GM23338 (cell line): ENCODE results near the gene C1QTNF4. TPM values are rescaled to one million over a fixed set of nuclear protein-coding genes. Genes with fewer than 3 reads are reported as not detected.

Experiments used
- ATAC-seq: fragments of 200-7000 bp; cut with Tn5 transposase; 3 replicates; pipeline ENCODE4 v1.9.1; 2020
- DNase-seq: peaks from one replicate; pipeline ENCODE4 v3.0.0-alpha.2; 2015; ENCODE audit warnings: low spot score
- H2AFZ ChIP-seq: fragments of 200-600 bp; sonication (generic); 2 replicates; pipeline ENCODE4 v1.8.0; 2016; ENCODE audit warnings: antibody characterized with exemption, mild to moderate bottlenecking, moderate library complexity
- H3F3A ChIP-seq: fragments of 200-600 bp; sonication (generic); replicated peaks from 2 replicates; pipeline ENCODE4 v1.8.0; 2017; ENCODE audit warnings: antibody characterized with exemption, mixed run types, low read depth
- H3K27ac ChIP-seq: fragments of 200-600 bp; sonication (generic); 2 replicates; pipeline ENCODE4 v1.6.1; 2016; ENCODE audit warnings: low read depth
- H3K27me3 ChIP-seq: fragments of 200-600 bp; sonication (generic); 2 replicates; pipeline ENCODE4 v1.8.0; 2016; ENCODE audit warnings: mild to moderate bottlenecking, mixed run types, moderate library complexity; ENCODE audit not compliant: insufficient read depth
- H3K36me3 ChIP-seq: fragments of 200-600 bp; sonication (generic); 2 replicates; pipeline ENCODE4 v1.8.0; 2016; ENCODE audit warnings: mild to moderate bottlenecking; ENCODE audit not compliant: insufficient read depth
- H3K4me1 ChIP-seq: fragments of 200-600 bp; sonication (generic); 2 replicates; pipeline ENCODE4 v1.8.0; 2016; ENCODE audit warnings: mild to moderate bottlenecking, moderate library complexity; ENCODE audit not compliant: insufficient read depth
- H3K4me2 ChIP-seq: fragments of 200-600 bp; sonication (generic); 2 replicates; pipeline ENCODE4 v1.7.1; 2017; ENCODE audit warnings: mixed run types
- H3K4me3 ChIP-seq: fragments of 200-600 bp; sonication (generic); 2 replicates; pipeline ENCODE4 v1.6.1; 2016; ENCODE audit warnings: mixed run types
- H3K79me2 ChIP-seq: fragments of 200-600 bp; sonication (generic); replicated peaks from 2 replicates; pipeline ENCODE4 v1.8.0; 2017; ENCODE audit warnings: mild to moderate bottlenecking; ENCODE audit not compliant: insufficient read depth
- H3K9me2 ChIP-seq: fragments of 200-600 bp; sonication (generic); 2 replicates; pipeline ENCODE4 v1.8.0; 2017; ENCODE audit not compliant: insufficient read depth
- H4K20me1 ChIP-seq: fragments of 200-600 bp; sonication (generic); replicated peaks from 2 replicates; pipeline ENCODE4 v1.8.0; 2017; ENCODE audit warnings: mild to moderate bottlenecking; ENCODE audit not compliant: insufficient read depth
- H3K27ac Mint-ChIP-seq: 2 replicates; pipeline ENCODE4 v1.8.0; 2020; ENCODE audit warnings: inconsistent platforms, mild to moderate bottlenecking, moderate library complexity, mixed read lengths
- H3K27me3 Mint-ChIP-seq: 3 replicates; pipeline ENCODE4 v1.8.0; 2022; ENCODE audit warnings: low read depth, mild to moderate bottlenecking, moderate library complexity, mixed read lengths, inconsistent platforms; ENCODE audit not compliant: insufficient read depth, poor library complexity
- H3K36me3 Mint-ChIP-seq: 3 replicates; pipeline ENCODE4 v1.8.0; 2021; ENCODE audit warnings: low read depth, mild to moderate bottlenecking, inconsistent platforms, moderate library complexity, mixed read lengths
- H3K4me1 Mint-ChIP-seq: 3 replicates; pipeline ENCODE4 v1.8.0; 2020; ENCODE audit warnings: mild to moderate bottlenecking, inconsistent platforms, mixed read lengths
- H3K4me3 Mint-ChIP-seq: 3 replicates; pipeline ENCODE4 v1.8.0; 2021; ENCODE audit warnings: moderate library complexity, mild to moderate bottlenecking, inconsistent platforms, mixed read lengths
- H3K9me3 Mint-ChIP-seq: 3 replicates; pipeline ENCODE4 v1.8.0; 2020; ENCODE audit warnings: moderate library complexity, mild to moderate bottlenecking, inconsistent platforms, mixed read lengths
- CREB1 ChIP-seq: fragments of 250-450 bp; sonication (Bioruptor Pico); IDR thresholded peaks from 2 replicates; pipeline ENCODE4 v1.5.0; 2020; ENCODE audit warnings: low read depth, mild to moderate bottlenecking, moderate library complexity
- CTCF ChIP-seq, 2 experiments: fragments of 200-600 bp in 1 of 2; sonication (generic) in 1 of 2; conservative IDR thresholded peaks; 2 replicates each; pipeline versions ENCODE4 v1.5.1 to v1.6.1; 2016 to 2017; ENCODE audit warnings: antibody characterized with exemption in 2 of 2, low read depth in 2 of 2, mild to moderate bottlenecking in 2 of 2, moderate library complexity in 1 of 2
- EZH2 ChIP-seq: fragments of 200-600 bp; sonication (generic); IDR thresholded peaks from one replicate; pipeline ENCODE4 v1.8.0; 2017; ENCODE audit warnings: antibody characterized with exemption, mild to moderate bottlenecking, low read depth; ENCODE audit not compliant: unreplicated experiment
- EZH2phosphoT487 ChIP-seq: fragments of 200-600 bp; sonication (generic); IDR thresholded peaks from one replicate; pipeline ENCODE4 v1.8.1; 2018; ENCODE audit warnings: antibody characterized with exemption; ENCODE audit not compliant: unreplicated experiment
- JUNB ChIP-seq: IDR thresholded peaks from one replicate; pipeline ENCODE4 v1.6.1; 2016; ENCODE audit warnings: antibody characterized with exemption; ENCODE audit not compliant: unreplicated experiment
- NANOG ChIP-seq: IDR thresholded peaks from 2 replicates; pipeline ENCODE4 v1.6.1; 2016; ENCODE audit warnings: antibody characterized with exemption, borderline replicate concordance
- POLR2AphosphoS5 ChIP-seq: IDR thresholded peaks from 2 replicates; pipeline ENCODE4 v1.6.1; 2016; ENCODE audit warnings: antibody characterized with exemption, low read depth
- STAT1 ChIP-seq: IDR thresholded peaks from one replicate; pipeline ENCODE4 v1.6.1; 2016; ENCODE audit warnings: antibody characterized with exemption; ENCODE audit not compliant: unreplicated experiment
- ZNF114 ChIP-seq: fragments of 250-450 bp; sonication (Bioruptor Pico); IDR thresholded peaks from 2 replicates; pipeline ENCODE4 v1.5.0; 2020; ENCODE audit warnings: mild to moderate bottlenecking, moderate library complexity
- ZNF331 ChIP-seq: fragments of 250-450 bp; sonication (Bioruptor Pico); IDR thresholded peaks from 2 replicates; pipeline ENCODE4 v1.5.0; 2020; ENCODE audit warnings: low read depth, mild to moderate bottlenecking, moderate library complexity
- polyA plus RNA-seq: library from polyadenylated mRNA; unstranded; fragments of >200 nt; fragmentation: Nextera tagmentation; extraction: Ambion mirVana; gene quantifications from 2 replicates; pipeline ENCODE4 v1.2.1, GENCODE V29; 2016
- total RNA-seq: library from RNA; depleted of rRNA; stranded (reverse); fragments of >200 nt; shearing (Covaris generic); gene quantifications from 2 replicates; pipeline ENCODE4 v1.2.3, GENCODE V29; 2014
- TF ChIP-seq, protein P1 (sequence below): IDR thresholded peaks from one replicate; pipeline ENCODE4 v1.6.1; 2018; ENCODE audit warnings: antibody characterized with exemption; ENCODE audit not compliant: unreplicated experiment
- TF ChIP-seq, protein P2 (sequence below): fragments of 250-450 bp; sonication (Bioruptor Pico); IDR thresholded peaks from 2 replicates; pipeline ENCODE4 v1.5.0; 2020; ENCODE audit warnings: mild to moderate bottlenecking, moderate library complexity
- TF ChIP-seq, protein P3 (sequence below): IDR thresholded peaks from 2 replicates; pipeline ENCODE4 v1.6.1; 2016; ENCODE audit warnings: antibody characterized with exemption

Gene C1QTNF4
- total and polyA plus RNA-seq, 2 experiments from 2014 or later, result 5.2 to 6.6 TPM

GRCh38 chr11:47628026-47628425 is 33.8 kb upstream of the C1QTNF4 start:
- Mint-ChIP-seq H3K4me1 (no peaks in the 10 kb centered on the region), H3K4me3 (no peak overlapping the region), H3K27ac (no peak overlapping the region), H3K9me3 (no peaks in the 10 kb centered on the region), H3K27me3 (peaks cover 2% of the 10 kb centered on the region), H3K36me3 (peaks cover 75% of the 10 kb centered on the region)
- H3K79me2 ChIP-seq, result no peaks in the 10 kb centered on the region
- H3K27ac ChIP-seq, result no peak overlapping the region
- peaks cover 12% of the 10 kb centered on the region for H4K20me1 ChIP-seq
- no peaks in the 10 kb centered on the region for H3K9me2 ChIP-seq
- H3K4me2 ChIP-seq, result no peak overlapping the region
- no peaks in the 10 kb centered on the region for H3K27me3 ChIP-seq
- no peak overlapping the region for H3K4me3 ChIP-seq
- TF ChIP-seq ZNF114 (CRISPR knock-in tag) (no peak), EZH2 (no peak), POLR2AphosphoS5 (no peak), NANOG (no peak), CREB1 (CRISPR knock-in tag) (no peak), CTCF (conservative IDR thresholded peaks at IDR 0.05; ENCODE audit: low read depth in 2 of 2) (no peak), ZNF331 (no peak), EZH2phosphoT487 (no peak), JUNB (no peak), STAT1 (no peak)
- TF ChIP-seq, protein P1, sequence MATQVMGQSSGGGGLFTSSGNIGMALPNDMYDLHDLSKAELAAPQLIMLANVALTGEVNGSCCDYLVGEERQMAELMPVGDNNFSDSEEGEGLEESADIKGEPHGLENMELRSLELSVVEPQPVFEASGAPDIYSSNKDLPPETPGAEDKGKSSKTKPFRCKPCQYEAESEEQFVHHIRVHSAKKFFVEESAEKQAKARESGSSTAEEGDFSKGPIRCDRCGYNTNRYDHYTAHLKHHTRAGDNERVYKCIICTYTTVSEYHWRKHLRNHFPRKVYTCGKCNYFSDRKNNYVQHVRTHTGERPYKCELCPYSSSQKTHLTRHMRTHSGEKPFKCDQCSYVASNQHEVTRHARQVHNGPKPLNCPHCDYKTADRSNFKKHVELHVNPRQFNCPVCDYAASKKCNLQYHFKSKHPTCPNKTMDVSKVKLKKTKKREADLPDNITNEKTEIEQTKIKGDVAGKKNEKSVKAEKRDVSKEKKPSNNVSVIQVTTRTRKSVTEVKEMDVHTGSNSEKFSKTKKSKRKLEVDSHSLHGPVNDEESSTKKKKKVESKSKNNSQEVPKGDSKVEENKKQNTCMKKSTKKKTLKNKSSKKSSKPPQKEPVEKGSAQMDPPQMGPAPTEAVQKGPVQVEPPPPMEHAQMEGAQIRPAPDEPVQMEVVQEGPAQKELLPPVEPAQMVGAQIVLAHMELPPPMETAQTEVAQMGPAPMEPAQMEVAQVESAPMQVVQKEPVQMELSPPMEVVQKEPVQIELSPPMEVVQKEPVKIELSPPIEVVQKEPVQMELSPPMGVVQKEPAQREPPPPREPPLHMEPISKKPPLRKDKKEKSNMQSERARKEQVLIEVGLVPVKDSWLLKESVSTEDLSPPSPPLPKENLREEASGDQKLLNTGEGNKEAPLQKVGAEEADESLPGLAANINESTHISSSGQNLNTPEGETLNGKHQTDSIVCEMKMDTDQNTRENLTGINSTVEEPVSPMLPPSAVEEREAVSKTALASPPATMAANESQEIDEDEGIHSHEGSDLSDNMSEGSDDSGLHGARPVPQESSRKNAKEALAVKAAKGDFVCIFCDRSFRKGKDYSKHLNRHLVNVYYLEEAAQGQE, result no peak
- TF ChIP-seq, protein P2, sequence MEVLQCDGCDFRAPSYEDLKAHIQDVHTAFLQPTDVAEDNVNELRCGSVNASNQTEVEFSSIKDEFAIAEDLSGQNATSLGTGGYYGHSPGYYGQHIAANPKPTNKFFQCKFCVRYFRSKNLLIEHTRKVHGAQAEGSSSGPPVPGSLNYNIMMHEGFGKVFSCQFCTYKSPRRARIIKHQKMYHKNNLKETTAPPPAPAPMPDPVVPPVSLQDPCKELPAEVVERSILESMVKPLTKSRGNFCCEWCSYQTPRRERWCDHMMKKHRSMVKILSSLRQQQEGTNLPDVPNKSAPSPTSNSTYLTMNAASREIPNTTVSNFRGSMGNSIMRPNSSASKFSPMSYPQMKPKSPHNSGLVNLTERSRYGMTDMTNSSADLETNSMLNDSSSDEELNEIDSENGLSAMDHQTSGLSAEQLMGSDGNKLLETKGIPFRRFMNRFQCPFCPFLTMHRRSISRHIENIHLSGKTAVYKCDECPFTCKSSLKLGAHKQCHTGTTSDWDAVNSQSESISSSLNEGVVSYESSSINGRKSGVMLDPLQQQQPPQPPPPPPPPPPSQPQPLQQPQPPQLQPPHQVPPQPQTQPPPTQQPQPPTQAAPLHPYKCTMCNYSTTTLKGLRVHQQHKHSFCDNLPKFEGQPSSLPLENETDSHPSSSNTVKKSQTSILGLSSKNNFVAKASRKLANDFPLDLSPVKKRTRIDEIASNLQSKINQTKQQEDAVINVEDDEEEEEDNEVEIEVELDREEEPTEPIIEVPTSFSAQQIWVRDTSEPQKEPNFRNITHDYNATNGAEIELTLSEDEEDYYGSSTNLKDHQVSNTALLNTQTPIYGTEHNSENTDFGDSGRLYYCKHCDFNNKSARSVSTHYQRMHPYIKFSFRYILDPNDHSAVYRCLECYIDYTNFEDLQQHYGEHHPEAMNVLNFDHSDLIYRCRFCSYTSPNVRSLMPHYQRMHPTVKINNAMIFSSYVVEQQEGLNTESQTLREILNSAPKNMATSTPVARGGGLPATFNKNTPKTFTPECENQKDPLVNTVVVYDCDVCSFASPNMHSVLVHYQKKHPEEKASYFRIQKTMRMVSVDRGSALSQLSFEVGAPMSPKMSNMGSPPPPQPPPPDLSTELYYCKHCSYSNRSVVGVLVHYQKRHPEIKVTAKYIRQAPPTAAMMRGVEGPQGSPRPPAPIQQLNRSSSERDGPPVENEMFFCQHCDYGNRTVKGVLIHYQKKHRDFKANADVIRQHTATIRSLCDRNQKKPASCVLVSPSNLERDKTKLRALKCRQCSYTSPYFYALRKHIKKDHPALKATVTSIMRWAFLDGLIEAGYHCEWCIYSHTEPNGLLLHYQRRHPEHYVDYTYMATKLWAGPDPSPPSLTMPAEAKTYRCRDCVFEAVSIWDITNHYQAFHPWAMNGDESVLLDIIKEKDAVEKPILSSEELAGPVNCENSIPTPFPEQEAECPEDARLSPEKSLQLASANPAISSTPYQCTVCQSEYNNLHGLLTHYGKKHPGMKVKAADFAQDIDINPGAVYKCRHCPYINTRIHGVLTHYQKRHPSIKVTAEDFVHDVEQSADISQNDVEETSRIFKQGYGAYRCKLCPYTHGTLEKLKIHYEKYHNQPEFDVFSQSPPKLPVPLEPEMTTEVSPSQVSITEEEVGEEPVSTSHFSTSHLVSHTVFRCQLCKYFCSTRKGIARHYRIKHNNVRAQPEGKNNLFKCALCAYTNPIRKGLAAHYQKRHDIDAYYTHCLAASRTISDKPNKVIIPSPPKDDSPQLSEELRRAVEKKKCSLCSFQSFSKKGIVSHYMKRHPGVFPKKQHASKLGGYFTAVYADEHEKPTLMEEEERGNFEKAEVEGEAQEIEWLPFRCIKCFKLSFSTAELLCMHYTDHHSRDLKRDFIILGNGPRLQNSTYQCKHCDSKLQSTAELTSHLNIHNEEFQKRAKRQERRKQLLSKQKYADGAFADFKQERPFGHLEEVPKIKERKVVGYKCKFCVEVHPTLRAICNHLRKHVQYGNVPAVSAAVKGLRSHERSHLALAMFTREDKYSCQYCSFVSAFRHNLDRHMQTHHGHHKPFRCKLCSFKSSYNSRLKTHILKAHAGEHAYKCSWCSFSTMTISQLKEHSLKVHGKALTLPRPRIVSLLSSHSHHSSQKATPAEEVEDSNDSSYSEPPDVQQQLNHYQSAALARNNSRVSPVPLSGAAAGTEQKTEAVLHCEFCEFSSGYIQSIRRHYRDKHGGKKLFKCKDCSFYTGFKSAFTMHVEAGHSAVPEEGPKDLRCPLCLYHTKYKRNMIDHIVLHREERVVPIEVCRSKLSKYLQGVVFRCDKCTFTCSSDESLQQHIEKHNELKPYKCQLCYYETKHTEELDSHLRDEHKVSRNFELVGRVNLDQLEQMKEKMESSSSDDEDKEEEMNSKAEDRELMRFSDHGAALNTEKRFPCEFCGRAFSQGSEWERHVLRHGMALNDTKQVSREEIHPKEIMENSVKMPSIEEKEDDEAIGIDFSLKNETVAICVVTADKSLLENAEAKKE (CRISPR knock-in tag), result no peak
- TF ChIP-seq, protein P3, sequence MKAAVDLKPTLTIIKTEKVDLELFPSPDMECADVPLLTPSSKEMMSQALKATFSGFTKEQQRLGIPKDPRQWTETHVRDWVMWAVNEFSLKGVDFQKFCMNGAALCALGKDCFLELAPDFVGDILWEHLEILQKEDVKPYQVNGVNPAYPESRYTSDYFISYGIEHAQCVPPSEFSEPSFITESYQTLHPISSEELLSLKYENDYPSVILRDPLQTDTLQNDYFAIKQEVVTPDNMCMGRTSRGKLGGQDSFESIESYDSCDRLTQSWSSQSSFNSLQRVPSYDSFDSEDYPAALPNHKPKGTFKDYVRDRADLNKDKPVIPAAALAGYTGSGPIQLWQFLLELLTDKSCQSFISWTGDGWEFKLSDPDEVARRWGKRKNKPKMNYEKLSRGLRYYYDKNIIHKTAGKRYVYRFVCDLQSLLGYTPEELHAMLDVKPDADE, result no peak
- ATAC-seq (no peak), DNase-seq (no peak)
- no peaks in the 10 kb centered on the region for H3F3A ChIP-seq
- H2AFZ ChIP-seq, result no peak overlapping the region
- no peaks in the 10 kb centered on the region for H3K4me1 ChIP-seq
- H3K36me3 ChIP-seq, result peaks cover 52% of the 10 kb centered on the region
